Measurements from ENCODE around the gene TMED6. TPM values are rescaled to one million over a fixed set of nuclear protein-coding genes. Genes with fewer than 3 reads are reported as not detected.
A peak's percentile ranks its signal among the peaks of the same experiment; 100 is the strongest.

The TMED6 gene
- total RNA-seq, 1 donor from 2014 or later, result not detected

- H3K9me3 ChIP-seq, result no peaks in the 10 kb centered on the region
- H3K36me3 ChIP-seq, result peaks cover 0 to 6% of the 10 kb centered on the region in 2 donors
- no peaks in the 10 kb centered on the region for H3K27me3 ChIP-seq
- H3K4me3 ChIP-seq, result no peak overlapping the region
- H3K4me1 ChIP-seq, result no peaks in the 10 kb centered on the region
- no peak for TF ChIP-seq POLR2AphosphoS5 (IDR thresholded peaks at IDR 0.05; ENCODE audit: insufficient read depth in 1 of 2, low read depth in 1 of 2)
- no peak overlapping the region for H3K27ac ChIP-seq
- intact Hi-C loops (cut with DNase I), result no loop called here
- DNase-seq (ENCODE audit: extremely low spot score in 2 of 2), result no peak
Observed at GRCh38 chr16:69348222-69348621, 3.4 kb downstream of the TMED6 start.

- Histone ChIP-seq H3K27ac (no peak overlapping the region), H3K4me1 (no peaks in the 10 kb centered on the region), H3K27me3 (no peaks in the 10 kb centered on the region), H3K4me3 (no peak overlapping the region), H3K9me3 (no peaks in the 10 kb centered on the region), H3K36me3 (peaks cover 0 to 19% of the 10 kb centered on the region in 2 donors)
- no peak for DNase-seq (ENCODE audit: extremely low spot score in 2 of 2)
- intact Hi-C loops (cut with DNase I), result no loop called here
- TF ChIP-seq POLR2AphosphoS5 (IDR thresholded peaks at IDR 0.05; ENCODE audit: insufficient read depth in 1 of 2, low read depth in 1 of 2) (no peak), POLR2A (IDR thresholded peaks at IDR 0.05) (no peak), CTCF (IDR thresholded peaks at IDR 0.05) (no peak)
Observed at GRCh38 chr16:69346683-69347082, 4.9 kb downstream of the TMED6 start.

GRCh38 chr16:69345923-69346322 is 5.7 kb downstream of the TMED6 start:
- Histone ChIP-seq H3K9me3 (no peaks in the 10 kb centered on the region), H3K27me3 (no peaks in the 10 kb centered on the region), H3K4me3 (no peak overlapping the region), H3K27ac (no peak overlapping the region), H3K36me3 (peaks cover 0 to 24% of the 10 kb centered on the region in 2 donors), H3K4me1 (peaks cover 3% of the 10 kb centered on the region)
- no peak for TF ChIP-seq POLR2A (IDR thresholded peaks at IDR 0.05)
- DNase-seq (ENCODE audit: extremely low spot score in 2 of 2), result no peak
- intact Hi-C loops (cut with DNase I), result no loop called here

GRCh38 chr16:69344171-69344570 is 7.4 kb downstream of the TMED6 start:
- intact Hi-C loops (cut with DNase I), result no loop called here
- TF ChIP-seq POLR2AphosphoS5 (IDR thresholded peaks at IDR 0.05; ENCODE audit: insufficient read depth in 1 of 2, low read depth in 1 of 2) (no peak), POLR2A (IDR thresholded peaks at IDR 0.05) (no peak), CTCF (IDR thresholded peaks at IDR 0.05) (no peak)
- DNase-seq (ENCODE audit: extremely low spot score in 2 of 2), result no peak
- peaks cover 14% of the 10 kb centered on the region for H3K4me1 ChIP-seq
- peaks cover 0 to 21% of the 10 kb centered on the region in 2 donors for H3K36me3 ChIP-seq
- no peaks in the 10 kb centered on the region for H3K9me3 ChIP-seq
- no peaks in the 10 kb centered on the region for H3K27me3 ChIP-seq
- H3K4me3 ChIP-seq, result no peak overlapping the region
- no peak overlapping the region for H3K27ac ChIP-seq

- peaks cover 39% of the 10 kb centered on the region for H3K4me1 ChIP-seq
- H3K36me3 ChIP-seq, result peaks cover 0 to 36% of the 10 kb centered on the region in 2 donors
- no peaks in the 10 kb centered on the region for H3K9me3 ChIP-seq
- H3K4me3 ChIP-seq, result peak overlapping the region; percentile 82 to 93
- intact Hi-C loops (cut with DNase I), result no loop called here
- TF ChIP-seq POLR2AphosphoS5 (IDR thresholded peaks at IDR 0.05; ENCODE audit: insufficient read depth in 1 of 2, low read depth in 1 of 2), result no peak
- TF ChIP-seq POLR2A (IDR thresholded peaks at IDR 0.05), result no peak
- TF ChIP-seq CTCF (IDR thresholded peaks at IDR 0.05), result no peak
- peak overlapping the region; percentile 87 for H3K27ac ChIP-seq
- no peaks in the 10 kb centered on the region for H3K27me3 ChIP-seq
- DNase-seq (ENCODE audit: extremely low spot score in 2 of 2), result no peak
Observed at GRCh38 chr16:69340095-69340644, 11.4 kb downstream of the TMED6 start.

- no peak for TF ChIP-seq POLR2A (IDR thresholded peaks at IDR 0.05)
- TF ChIP-seq CTCF (IDR thresholded peaks at IDR 0.05), result peak; percentile 64 to 84 (median 79)
- peak; percentile 79 to 97 for TF ChIP-seq POLR2AphosphoS5 (IDR thresholded peaks at IDR 0.05; ENCODE audit: insufficient read depth in 1 of 2, low read depth in 1 of 2)
- Histone ChIP-seq H3K27ac (peak within 1 kb of the TSS; percentile 87), H3K9me3 (no peaks in the 10 kb centered on the region), H3K4me3 (peak within 1 kb of the TSS; percentile 82 to 93), H3K27me3 (no peaks in the 10 kb centered on the region), H3K4me1 (peaks cover 39% of the 10 kb centered on the region), H3K36me3 (peaks cover 0 to 42% of the 10 kb centered on the region in 2 donors)
- intact Hi-C loops (cut with DNase I), result no loop called here
- peak in 1 of 2 donors; percentile 97 for DNase-seq (ENCODE audit: extremely low spot score in 2 of 2)
Observed at GRCh38 chr16:69339289-69340094, 12.1 kb downstream of the TMED6 start, which contains the start of the genes COG8 and NIP7. COG8 (minus strand) TSS chr16:69339564; CDS start chr16:69339552, 12 bp downstream. NIP7 (plus strand) TSS chr16:69339772; CDS start chr16:69339830, 58 bp downstream.

Measured in vagina (tissue), 2 donors.